Measurements from ENCODE around the gene CCR2.

Gene CCR2

GRCh38 chr3:46369675-46370132, 15.8 kb downstream of the CCR2 start:
- H3K27ac ChIP-seq, result no peak overlapping the region
- TF ChIP-seq, protein P1, sequence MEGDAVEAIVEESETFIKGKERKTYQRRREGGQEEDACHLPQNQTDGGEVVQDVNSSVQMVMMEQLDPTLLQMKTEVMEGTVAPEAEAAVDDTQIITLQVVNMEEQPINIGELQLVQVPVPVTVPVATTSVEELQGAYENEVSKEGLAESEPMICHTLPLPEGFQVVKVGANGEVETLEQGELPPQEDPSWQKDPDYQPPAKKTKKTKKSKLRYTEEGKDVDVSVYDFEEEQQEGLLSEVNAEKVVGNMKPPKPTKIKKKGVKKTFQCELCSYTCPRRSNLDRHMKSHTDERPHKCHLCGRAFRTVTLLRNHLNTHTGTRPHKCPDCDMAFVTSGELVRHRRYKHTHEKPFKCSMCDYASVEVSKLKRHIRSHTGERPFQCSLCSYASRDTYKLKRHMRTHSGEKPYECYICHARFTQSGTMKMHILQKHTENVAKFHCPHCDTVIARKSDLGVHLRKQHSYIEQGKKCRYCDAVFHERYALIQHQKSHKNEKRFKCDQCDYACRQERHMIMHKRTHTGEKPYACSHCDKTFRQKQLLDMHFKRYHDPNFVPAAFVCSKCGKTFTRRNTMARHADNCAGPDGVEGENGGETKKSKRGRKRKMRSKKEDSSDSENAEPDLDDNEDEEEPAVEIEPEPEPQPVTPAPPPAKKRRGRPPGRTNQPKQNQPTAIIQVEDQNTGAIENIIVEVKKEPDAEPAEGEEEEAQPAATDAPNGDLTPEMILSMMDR (IDR thresholded peaks at IDR 0.05), result no peak
- no peak for TF ChIP-seq ZFX (IDR thresholded peaks at IDR 0.05; ENCODE audit: borderline replicate concordance)

- H3K27ac ChIP-seq, result no peak within 1 kb of the TSS
- TF ChIP-seq, protein P1 (IDR thresholded peaks at IDR 0.05), result no peak
- TF ChIP-seq ZFX (IDR thresholded peaks at IDR 0.05; ENCODE audit: borderline replicate concordance), result no peak
These were observed 17.1 kb downstream of the CCR2 start, which contains the start of gene CCR5 for GRCh38 chr3:46370839-46371518. Gene CCR5 (plus strand): TSS chr3:46370946. CDS start chr3:46372903, 1,957 bp downstream.

DNA sequence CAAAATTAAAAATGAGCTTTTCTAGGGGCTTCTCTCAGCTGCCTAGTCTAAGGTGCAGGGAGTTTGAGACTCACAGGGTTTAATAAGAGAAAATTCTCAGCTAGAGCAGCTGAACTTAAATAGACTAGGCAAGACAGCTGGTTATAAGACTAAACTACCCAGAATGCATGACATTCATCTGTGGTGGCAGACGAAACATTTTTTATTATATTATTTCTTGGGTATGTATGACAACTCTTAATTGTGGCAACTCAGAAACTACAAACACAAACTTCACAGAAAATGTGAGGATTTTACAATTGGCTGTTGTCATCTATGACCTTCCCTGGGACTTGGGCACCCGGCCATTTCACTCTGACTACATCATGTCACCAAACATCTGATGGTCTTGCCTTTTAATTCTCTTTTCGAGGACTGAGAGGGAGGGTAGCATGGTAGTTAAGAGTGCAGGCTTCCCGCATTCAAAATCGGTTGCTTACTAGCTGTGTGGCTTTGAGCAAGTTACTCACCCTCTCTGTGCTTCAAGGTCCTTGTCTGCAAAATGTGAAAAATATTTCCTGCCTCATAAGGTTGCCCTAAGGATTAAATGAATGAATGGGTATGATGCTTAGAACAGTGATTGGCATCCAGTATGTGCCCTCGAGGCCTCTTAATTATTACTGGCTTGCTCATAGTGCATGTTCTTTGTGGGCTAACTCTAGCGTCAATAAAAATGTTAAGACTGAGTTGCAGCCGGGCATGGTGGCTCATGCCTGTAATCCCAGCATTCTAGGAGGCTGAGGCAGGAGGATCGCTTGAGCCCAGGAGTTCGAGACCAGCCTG, 17.8 kb downstream of the CCR2 start:
- TF ChIP-seq, protein P1 (IDR thresholded peaks at IDR 0.05), result no peak
- TF ChIP-seq ZFX (IDR thresholded peaks at IDR 0.05; ENCODE audit: borderline replicate concordance), result no peak
- H3K27ac ChIP-seq, result no peak overlapping the region

DNA sequence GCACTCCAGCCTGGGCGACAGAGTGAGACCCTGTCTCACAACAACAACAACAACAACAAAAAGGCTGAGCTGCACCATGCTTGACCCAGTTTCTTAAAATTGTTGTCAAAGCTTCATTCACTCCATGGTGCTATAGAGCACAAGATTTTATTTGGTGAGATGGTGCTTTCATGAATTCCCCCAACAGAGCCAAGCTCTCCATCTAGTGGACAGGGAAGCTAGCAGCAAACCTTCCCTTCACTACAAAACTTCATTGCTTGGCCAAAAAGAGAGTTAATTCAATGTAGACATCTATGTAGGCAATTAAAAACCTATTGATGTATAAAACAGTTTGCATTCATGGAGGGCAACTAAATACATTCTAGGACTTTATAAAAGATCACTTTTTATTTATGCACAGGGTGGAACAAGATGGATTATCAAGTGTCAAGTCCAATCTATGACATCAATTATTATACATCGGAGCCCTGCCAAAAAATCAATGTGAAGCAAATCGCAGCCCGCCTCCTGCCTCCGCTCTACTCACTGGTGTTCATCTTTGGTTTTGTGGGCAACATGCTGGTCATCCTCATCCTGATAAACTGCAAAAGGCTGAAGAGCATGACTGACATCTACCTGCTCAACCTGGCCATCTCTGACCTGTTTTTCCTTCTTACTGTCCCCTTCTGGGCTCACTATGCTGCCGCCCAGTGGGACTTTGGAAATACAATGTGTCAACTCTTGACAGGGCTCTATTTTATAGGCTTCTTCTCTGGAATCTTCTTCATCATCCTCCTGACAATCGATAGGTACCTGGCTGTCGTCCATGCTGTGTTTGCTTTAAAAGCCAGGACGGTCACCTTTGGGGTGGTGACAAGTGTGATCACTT, 18.8 kb downstream of the CCR2 start:
- TF ChIP-seq ZFX (IDR thresholded peaks at IDR 0.05; ENCODE audit: borderline replicate concordance), result no peak
- TF ChIP-seq, protein P1 (IDR thresholded peaks at IDR 0.05), result peak; percentile 44
- H3K27ac ChIP-seq, result no peak overlapping the region

- TF ChIP-seq ZFX (IDR thresholded peaks at IDR 0.05; ENCODE audit: borderline replicate concordance), result no peak
- TF ChIP-seq, protein P1 (IDR thresholded peaks at IDR 0.05), result no peak
- no peak overlapping the region for H3K27ac ChIP-seq
These were observed 20.8 kb downstream of the CCR2 start for GRCh38 chr3:46374755-46375154.

DNA sequence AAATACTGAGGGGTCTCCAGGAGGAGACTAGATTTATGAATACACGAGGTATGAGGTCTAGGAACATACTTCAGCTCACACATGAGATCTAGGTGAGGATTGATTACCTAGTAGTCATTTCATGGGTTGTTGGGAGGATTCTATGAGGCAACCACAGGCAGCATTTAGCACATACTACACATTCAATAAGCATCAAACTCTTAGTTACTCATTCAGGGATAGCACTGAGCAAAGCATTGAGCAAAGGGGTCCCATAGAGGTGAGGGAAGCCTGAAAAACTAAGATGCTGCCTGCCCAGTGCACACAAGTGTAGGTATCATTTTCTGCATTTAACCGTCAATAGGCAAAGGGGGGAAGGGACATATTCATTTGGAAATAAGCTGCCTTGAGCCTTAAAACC, 21.3 kb downstream of the CCR2 start:
- TF ChIP-seq ZFX (IDR thresholded peaks at IDR 0.05; ENCODE audit: borderline replicate concordance), result no peak
- TF ChIP-seq, protein P1 (IDR thresholded peaks at IDR 0.05), result no peak
- no peak overlapping the region for H3K27ac ChIP-seq
